ENCODE results near the gene NANOS3.
"Not testable (repeated sequence)": the region's sequence is repeated elsewhere in the genome, so short reads cannot be mapped to it uniquely, and the experiment has no call there.

- not testable (repeated sequence) for TF ChIP-seq CTCF, POLR2AphosphoS5 (IDR thresholded peaks at IDR 0.05)
Observed at GRCh38 chr19:13851734-13852114, 25.2 kb upstream of the NANOS3 start.

All from prostate gland (tissue), 2 donors.